ENCODE results near the gene RCAN1. TPM values are rescaled to one million over a fixed set of nuclear protein-coding genes. Genes with fewer than 3 reads are reported as not detected.

RCAN1 gene
- total and polyA plus RNA-seq, 2 of the 13 experiments (the other 11 are each of a cell fraction or from before 2014, with no cell fraction given), result 9.4 to 34.1 TPM

GRCh38 chr21:34561806-34562205 is 53.1 kb downstream of the RCAN1 start:
- H3K36me3 ChIP-seq (replicated peaks in 1 of 2; ENCODE audit: control insufficient read depth in 1 of 2, insufficient read depth in 2 of 2, low read length in 2 of 2), result no peaks in the 10 kb centered on the region
- no peak for ATAC-seq
- H3K79me2 ChIP-seq (ENCODE audit: insufficient read depth, low read length), result no peaks in the 10 kb centered on the region
- H2AFZ ChIP-seq (ENCODE audit: low read length), result no peak overlapping the region
- H4K20me1 ChIP-seq (ENCODE audit: insufficient read depth, low read length), result no peaks in the 10 kb centered on the region
- no TSS peak for BruUV-seq (replicated peaks)
- no peak for DNase-seq (ENCODE audit: low spot score)
- no peaks in the 10 kb centered on the region for H3K9me3 ChIP-seq (ENCODE audit: low read length)
- H3K4me3 ChIP-seq (replicated peaks in 1 of 3; ENCODE audit: insufficient read depth in 1 of 3, low read depth in 2 of 3, low read length in 3 of 3), result no peak overlapping the region
- in situ Hi-C loops (cut with HindIII; ENCODE audit: extremely low pct_ligation_motif_present, low pct_unique_long_range_greater_than_20kb), result no loop called here
- no peak overlapping the region for H3K4me2 ChIP-seq (ENCODE audit: low read depth, low read length)
- H3K9ac ChIP-seq (ENCODE audit: insufficient read depth, low read depth, low read length), result no peak overlapping the region
- intact Hi-C loops (cut with micrococcal nuclease; ENCODE audit: unreplicated experiment), result no loop called here
- no peaks in the 10 kb centered on the region for H3K27me3 ChIP-seq (ENCODE audit: control insufficient read depth in 1 of 2, insufficient read depth in 2 of 2, low read length in 2 of 2)
- TF ChIP-seq HNF4A (CRISPR knock-in tag; IDR thresholded peaks at IDR 0.05) (no peak), THRA (CRISPR knock-in tag; IDR thresholded peaks at IDR 0.05; ENCODE audit: borderline replicate concordance) (no peak), ZNF580 (CRISPR knock-in tag; IDR thresholded peaks at IDR 0.05; ENCODE audit: borderline replicate concordance, low read depth) (no peak), CENPX (CRISPR knock-in tag; IDR thresholded peaks at IDR 0.05) (no peak), ZNF557 (CRISPR knock-in tag; IDR thresholded peaks at IDR 0.05) (no peak), RFX1 (IDR thresholded peaks at IDR 0.05) (no peak), IKZF4 (CRISPR knock-in tag; IDR thresholded peaks at IDR 0.05; ENCODE audit: borderline replicate concordance, low read depth, not compliant biosample characterization) (no peak)
- TF ChIP-seq, protein P1, sequence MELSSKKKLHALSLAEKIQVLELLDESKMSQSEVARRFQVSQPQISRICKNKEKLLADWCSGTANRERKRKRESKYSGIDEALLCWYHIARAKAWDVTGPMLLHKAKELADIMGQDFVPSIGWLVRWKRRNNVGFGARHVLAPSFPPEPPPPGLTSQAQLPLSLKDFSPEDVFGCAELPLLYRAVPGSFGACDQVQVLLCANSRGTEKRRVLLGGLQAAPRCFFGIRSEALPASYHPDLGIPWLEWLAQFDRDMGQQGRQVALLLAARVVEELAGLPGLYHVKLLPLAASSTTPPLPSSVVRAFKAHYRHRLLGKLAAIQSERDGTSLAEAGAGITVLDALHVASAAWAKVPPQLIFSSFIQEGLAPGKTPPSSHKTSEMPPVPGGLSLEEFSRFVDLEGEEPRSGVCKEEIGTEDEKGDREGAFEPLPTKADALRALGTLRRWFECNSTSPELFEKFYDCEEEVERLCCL (CRISPR knock-in tag; IDR thresholded peaks at IDR 0.05; ENCODE audit: borderline replicate concordance), result no peak
- ChIA-PET POLR2A (no interaction called here), CTCF (ENCODE audit: low intra/inter-chr PET ratio, low total read pairs) (no interaction called here)
- H3K27ac ChIP-seq (ENCODE audit: extremely low read length, insufficient read depth, low read length), result no peak overlapping the region
- no peak for FAIRE-seq
- WGBS (ENCODE audit: low lambda C conversion rate), result 98% methylated on average over 6 of the region's 7 CpGs
- H3K4me1 ChIP-seq (ENCODE audit: insufficient read depth, low read length), result no peaks in the 10 kb centered on the region

Data from HepG2 (cell line).